HG02884 (cell line): ENCODE results near the gene FAM193B.
"Not testable (repeated sequence)": the region's sequence is repeated elsewhere in the genome, so short reads cannot be mapped to it uniquely, and the experiment has no call there.

ENCODE experiments used
- ATAC-seq: cut with Tn5 transposase; IDR thresholded peaks from one replicate; pipeline ENCODE4 v1.9.1; 2021; ENCODE audit warnings: mild to moderate bottlenecking, moderate library complexity; ENCODE audit not compliant: unreplicated experiment

Gene FAM193B

DNA sequence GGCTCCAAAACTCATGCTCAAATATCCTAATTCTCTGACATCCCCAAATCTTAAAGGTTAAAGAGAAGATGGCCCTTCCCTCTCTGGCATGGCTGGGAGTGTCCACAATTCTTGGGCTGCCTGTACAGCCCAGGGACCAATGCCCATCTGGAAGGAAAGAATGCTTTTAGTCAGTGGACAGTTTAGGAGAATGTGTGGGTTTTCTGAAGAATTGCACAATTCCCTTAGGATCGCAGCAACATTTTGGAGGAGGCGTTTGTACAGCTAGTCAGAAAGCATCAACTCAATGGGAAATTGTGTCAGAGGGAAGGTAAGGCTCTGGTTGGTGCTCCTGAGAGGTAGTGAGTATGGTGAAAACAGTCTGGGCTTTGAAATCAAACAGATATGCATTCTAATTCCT lies 15.0 kb downstream of the FAM193B start:
- no peak for ATAC-seq

DNA sequence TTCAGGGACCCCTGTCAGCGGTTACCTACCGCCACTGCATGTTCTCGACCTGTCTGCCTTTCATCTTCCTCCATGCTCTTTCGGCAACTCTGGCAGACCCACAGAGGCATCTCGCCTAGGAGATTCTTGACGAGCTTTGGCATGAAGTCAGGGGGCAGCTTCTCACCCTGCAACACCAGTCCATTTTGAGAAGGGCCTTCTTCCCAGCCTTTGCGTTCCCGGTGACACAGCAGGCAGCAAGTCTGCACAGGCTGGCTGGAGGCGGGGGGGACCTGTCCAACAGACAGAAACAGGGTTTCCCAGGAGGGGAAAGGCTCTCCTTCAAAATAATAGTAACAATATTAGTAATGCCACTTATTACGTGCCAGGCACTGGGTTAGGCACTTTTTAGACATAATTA lies 15.5 kb downstream of the FAM193B start:
- no peak for ATAC-seq

DNA sequence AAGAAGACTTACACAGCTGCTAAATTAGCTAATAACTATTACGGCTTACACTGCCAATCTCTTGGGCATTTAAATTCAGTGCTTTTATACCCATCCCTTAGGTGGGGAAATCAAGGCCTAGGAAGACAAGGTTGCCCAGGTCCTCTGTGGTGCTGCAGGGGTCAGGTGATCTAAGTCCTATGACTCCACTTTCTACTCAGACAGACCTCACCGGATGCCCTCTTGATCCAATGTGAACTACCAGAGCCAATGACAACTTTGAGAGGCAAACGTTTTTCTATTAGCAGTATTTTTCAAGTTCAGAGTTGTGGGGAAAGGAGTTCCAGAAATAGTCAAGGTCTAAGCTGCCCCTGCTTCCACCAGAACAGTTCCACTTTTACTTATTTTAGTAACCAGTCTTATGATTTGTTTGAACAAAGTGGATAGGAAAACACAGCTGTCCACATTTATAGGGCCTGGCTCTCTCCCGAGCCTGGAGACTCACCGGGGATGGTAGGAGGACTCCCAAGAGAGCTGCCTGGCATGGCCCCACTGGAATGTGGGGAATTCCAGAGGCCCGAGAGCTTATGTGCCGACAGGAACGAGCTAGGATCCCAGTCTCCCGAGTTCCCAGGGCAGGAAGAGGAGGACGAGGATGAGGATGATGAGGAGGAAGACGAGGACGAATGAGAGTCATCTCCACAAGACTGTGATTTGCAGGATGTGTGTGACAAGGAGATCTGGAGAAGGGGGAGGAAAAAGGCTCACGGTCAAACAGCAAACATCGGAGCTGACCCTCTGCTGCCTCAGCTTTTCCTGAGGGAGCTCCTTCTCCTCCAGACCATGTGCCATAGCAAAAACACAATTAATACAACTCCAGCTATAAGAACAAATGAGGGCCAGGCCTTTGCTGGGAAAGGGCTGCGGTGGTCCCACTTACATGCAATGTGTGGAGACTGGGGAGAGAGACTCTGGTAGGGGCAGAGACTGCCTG lies 16.7 kb downstream of the FAM193B start:
- ATAC-seq, result no peak

DNA sequence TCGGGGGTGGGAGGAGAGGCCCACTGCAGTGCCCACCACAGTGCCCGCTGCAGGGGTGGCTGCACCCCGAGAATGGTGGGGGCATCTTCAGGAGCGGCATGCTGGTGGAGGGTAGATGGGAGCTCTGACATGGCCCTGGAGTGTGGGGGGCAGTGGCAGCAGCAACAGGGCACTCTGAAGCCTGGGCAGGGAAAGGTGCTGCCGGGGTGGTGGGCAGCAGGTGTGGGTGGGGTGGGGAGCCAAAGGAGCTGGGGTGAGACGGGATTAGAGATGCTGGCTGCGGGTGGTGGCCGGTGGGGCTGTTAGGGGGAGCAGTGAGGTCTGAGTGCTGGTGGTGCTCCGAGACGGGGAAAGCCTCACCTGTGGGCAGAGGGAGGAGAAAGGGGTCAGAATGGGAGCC lies 18.0 kb downstream of the FAM193B start:
- no peak for ATAC-seq

DNA sequence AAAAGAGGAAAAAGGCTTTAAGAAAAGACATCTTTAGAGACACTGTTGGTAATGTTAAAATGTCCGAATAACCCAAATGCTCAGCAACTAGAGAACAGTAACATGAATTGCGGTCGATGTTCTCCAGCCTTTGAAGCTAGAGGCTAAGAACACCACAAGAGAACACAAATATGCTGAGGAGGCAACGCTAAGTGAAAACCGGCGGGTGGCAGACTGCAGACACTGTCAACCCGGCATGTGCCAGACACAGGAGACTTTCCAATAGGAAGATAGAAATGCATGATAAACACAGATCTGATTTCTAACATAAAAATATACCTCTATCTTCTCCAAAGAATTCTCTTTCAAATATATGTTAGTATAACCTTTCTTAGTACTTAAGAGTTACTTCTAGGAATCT lies 19.2 kb downstream of the FAM193B start:
- ATAC-seq, result no peak

DNA sequence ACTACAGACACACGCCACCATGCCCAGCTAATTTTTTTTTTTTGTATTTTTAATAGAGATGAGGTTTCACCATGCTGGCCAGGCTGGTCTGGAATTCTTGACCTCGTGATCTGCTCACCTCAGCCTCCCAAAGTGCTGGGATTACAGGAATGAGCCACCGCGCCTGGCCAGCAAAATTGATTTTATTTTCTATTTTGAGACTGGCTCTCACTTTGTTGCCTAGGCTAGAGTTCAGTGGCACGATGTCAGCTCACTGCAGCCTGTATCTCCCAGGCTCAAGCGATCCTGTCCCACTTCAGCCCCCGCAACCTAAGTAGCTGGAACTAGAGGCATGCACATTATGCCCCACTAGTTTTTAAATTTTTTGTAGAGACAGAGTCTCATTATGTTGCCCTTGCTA lies 19.9 kb downstream of the FAM193B start:
- not testable (repeated sequence) for ATAC-seq

DNA sequence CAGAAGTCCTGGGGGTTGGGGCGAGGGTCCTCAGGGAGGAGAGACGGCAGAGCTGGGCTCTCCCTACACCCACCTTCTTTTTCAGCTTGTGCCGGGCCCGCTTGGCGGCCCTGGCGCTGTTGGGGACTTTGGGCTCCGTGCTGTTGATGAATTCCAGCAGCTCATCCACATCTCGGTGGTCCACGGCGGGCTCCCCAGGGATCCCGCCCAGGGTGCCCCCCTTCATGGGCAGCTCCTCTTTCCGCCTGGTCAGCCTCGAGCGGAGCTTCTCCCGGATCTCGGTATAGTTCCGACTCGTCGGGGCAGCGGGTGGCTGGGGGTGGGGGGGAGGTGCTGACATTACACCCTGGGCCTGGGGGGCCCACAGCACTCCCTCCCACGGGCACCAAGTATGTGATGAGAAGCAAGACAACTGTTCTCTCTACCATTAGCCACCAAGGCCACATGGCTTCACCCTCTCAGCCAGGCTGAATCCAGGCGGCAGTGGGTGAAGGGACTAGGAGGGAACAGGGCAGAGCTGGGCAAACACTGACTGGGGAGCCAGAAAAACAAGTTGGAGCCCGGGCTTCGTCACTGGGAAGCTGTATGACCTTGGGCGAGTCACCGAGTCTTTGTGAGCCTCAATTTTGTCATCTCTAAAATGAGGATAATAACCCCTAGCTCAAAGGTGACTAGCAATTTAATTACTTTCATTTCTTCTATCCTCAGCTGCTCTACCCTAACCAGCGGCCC lies 23.0 kb downstream of the FAM193B start:
- no peak for ATAC-seq

DNA sequence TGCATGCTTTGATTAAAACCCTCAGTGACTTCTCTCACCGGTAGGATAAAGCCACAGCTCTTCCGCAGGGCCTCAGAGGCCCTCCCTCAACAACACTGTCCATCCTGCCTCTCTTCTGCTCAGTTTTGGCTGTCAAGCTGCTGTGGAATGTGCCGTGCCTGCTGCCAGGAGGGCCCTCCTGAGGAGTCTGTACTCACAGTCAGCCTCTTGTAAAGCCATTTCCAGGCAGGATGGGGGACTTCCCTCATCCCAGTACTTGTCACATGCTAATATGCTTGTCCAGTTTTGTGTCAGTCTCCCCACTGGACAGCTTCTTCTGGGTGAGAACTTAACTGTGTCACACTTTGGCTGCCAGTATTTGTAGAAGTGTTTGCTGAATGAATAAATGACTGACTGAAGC lies 23.7 kb downstream of the FAM193B start:
- ATAC-seq, result no peak

DNA sequence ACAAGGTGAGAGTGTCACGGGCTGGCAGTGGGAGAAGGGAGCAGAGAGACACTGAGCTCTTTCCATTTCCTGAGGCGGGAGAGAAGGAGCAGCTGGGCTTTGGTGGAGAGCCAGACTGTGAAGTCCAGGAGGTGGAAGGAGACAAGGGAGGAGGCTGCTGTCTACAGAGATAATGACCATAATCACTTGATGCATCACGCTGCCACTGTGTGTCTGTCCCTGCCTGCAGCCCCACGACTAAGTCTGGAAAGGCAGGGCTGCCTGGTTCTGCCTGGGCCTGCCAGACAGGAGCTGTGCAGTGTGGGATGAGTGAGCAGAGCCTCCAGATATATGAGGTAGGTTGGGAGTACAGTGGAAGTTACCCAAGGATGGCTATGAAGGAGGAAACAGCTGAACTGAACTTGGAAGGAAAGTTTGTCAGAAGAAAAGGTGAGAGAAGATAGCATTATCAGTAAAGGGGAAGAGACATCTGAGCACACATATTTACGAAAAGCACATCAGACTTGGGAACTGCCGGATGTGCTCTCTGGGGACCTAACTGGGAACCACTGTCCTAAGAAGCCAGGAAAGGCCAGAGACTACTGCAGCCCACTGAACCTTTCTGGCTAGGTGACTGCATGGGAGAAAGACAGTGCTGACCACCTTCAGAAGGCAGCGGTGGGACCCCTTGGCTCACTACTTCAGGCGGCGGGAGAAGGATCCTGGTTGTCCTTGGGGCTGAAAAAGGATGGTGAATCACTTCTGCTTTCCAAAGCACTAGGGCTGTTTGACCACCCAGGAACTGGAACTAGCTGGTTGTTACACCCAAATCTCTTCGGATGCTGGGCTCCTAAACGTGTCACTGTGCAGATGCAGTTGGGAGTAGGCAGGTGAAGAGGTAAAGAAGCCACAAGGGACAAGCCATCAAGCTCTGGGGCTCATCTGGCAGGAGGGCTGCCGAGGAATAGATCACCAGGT lies 24.8 kb downstream of the FAM193B start:
- ATAC-seq, result no peak

DNA sequence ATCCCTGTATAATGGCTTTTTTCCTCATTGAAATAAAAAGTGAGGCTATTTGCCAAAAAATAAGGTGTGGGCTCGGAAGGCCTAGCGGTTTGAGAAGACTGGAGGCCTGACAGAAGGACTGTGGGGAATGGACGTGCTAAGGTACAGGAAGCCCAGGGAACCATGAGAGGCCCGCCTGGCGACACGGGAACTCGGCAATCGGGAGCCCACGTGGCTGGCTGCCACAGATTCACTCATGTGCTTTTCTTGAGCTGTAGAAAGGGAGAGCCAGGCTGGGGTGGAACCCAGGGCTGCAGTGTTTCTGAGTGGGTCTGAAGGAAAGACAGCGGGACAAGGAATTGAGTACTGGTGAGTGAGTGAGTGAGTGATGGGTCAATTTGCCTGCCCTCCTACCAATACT lies 25.7 kb downstream of the FAM193B start:
- ATAC-seq, result no peak

DNA sequence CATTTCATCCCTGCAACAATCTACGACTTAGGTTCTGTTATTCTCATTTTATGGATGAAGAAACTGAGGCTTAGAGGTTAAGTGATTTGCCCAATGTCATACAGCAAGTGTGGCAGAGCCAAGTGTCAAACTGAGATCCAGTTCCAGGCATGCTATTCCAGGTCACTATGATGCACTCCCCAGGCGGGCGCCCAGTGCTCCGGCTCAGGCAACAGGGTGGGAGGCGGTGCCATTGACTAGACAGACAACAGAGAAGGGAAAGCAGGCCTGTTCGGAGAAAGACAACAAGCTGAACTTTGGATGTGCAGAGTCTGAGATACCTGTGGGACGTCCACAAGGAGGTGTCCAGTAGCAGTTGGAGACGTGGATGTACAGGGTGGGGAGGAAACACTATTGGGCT lies 26.8 kb downstream of the FAM193B start:
- ATAC-seq, result no peak

DNA sequence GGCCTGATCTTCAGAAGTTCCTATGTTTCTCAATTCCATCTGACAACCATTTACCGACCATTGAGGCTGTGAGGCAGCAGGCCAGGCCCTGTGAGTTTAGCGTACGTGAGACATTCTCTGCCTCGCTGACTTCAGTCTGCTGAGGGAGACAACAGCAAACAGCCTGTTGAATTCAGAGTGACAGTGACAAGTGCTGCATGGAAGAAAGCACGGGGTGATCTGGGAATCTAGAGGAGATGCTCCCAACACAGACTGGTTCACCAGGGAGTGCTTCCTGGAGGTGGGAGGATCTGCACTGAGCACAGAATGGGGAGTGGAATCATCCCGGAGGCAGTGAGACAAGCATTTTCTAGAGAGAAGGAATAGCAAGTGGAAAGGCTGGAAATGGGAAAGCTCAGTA lies 27.6 kb downstream of the FAM193B start:
- no peak for ATAC-seq

DNA sequence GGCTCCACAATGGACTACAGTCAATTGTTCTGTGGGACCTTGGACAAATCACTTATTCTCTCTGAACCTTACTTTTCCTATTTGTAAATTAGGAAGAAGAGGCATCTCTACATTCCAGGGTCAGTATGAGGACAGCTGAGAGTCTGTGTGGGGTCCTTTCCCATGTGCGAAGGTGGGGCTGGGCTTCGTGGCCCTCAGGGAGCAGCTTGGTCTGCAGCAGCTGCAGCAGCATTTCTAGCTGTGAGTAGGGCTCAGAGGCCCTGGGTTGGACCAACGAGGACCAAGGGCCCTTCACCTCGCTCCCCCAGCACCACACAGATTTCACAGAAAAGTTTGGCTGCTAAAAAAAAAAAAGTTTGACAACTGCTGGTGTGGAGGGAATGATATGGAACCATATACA lies 28.2 kb downstream of the FAM193B start:
- no peak for ATAC-seq

DNA sequence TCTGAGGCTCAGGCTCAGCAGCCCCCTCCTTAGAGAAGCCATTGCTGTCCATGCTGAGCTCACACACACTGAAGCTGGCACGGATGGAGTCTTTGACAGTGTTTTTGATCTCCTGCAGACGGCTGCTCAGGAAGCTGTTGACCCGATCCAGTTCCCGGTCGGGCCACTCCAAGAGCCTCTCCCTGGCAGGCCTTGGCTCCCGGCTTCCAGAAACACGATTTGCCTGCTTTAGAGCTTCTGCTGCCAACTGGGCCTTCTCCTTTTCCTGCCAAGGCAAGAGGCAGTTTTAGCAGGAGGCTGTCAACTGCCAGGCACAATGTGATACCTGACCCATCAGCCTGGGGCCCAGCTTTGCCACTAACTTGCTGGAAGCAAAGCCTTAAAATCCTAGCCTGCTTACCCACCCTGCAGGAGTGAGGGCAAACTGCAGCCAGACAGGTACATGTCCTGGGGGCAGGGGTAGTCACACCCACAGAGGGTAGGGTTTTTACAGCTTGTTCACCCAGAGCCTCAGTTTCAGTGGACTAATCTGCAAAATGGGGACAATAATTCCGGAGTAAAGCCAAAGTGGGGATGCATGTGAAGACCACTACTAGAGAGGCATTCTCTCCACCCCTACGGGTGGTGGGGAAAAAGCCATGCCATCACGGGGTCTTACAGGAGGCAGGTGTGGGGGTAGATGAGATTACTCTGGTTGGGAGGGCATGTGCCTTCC lies 29.3 kb downstream of the FAM193B start:
- ATAC-seq, result no peak

DNA sequence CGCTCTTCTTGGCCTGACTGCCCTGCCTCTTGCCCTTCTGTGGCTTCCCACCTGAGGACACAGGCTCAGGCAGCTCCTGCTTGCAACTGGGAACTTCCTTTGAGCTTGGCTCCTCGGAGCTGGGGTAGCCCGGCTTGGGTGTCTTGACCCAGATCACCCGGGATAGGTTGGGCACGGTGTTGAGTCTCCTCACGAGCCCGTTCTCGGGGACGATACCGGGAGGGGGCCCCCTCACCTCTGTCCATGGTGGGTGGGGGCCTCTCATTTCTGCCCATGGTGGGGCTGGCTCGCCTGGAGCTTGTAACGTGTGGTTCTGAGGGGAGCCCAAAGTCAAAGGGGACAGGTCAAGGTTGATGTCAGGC lies 29.8 kb downstream of the FAM193B start:
- ATAC-seq, result no peak

DNA sequence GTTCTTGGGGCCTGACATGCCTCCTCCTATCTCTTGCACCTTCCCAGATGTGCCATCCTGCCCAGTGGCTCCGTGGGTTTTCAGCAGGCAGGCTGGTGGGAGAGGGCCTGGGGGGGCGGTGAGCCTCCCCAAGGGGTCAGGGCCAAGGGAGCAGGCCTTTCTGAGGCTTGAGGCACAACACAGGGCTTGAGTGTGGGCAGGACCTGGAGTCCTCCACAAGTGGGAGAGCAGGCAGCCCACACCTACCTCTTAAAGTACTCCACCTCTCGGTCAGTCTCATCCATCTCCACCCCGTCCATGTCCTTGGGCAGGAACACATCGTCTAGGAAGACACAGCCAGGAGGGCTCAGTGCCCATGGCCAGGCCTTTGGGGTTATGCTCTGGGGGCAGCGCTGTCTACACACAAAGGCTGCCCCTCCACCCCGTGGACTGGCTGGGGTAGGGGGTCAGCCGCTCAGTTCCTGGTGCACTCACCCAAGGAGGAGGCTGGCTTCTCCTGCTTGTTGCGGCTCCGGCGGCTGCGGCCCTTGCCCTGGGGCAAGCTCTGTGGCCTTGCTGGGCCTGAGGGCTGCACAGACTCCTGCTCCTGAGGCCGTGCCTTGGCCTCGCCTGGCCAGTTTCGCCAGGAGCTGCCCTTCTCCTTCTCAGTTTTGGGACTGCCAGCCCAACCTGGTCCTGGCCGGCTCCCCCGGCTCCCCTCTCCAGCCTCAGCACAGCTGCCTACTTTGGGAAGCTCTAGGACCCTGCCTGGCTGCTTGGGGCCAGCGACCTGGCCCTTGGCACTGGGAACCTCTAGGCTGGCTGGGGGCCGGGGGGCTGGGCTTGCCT lies 30.4 kb downstream of the FAM193B start:
- ATAC-seq, result no peak

DNA sequence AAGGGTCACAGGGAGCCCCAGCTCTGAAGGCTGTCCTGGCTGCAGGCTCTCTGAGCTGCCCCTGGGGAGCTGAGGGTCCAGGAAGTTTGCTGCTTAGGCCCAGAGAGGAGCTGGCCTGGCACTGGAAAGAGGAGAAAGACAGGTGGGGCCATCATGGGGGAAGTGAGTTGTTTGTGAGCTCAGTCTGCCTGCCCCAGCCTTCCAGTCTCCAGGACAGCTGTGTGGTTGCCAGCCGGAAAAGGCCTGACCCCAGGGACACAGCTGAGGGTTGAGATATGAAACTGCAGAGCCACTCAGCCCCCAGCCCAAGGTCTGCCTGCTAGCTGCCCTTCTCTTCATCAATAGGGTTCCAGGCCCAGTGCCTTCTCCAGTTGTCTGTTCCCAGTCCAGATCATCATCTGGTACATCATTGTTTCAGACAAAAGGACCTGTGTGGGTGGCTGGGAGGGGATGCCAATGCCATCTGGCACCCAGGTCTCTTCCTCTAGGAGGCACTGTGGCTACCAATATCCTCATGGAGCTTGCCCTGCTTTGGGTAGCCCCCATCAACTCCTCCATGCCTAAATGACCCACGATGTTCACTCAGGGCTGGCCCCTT lies 33.3 kb downstream of the FAM193B start:
- no peak for ATAC-seq

DNA sequence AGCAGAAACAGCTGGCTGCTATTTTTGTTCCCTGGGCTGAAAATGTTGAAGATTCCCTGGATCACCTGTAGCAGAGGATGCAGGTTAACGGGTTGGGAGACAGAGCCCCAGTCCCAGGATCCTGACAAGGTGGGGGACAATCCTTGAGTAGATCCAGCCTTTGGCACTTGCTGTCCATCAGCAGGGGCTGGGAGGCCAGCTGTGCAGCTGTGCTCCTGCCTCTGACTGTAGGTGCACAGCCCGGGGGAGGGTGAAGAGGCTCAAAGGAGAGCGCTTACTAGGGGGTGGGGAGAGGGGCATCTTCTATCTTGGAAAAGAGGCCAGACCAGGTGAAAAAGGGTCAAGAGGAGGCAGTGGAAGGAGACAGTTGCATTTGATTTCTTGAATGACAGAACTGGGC lies 34.1 kb downstream of the FAM193B start:
- ATAC-seq, result no peak
